NB4 (cell line): ENCODE results near the gene TLE3.

Source experiments
- DNase-seq: peaks from one replicate; pipeline ENCODE4 v3.0.0; 2010; ENCODE audit warnings: low read depth
- H3K4me3 ChIP-seq: one replicate; pipeline ENCODE4 v1.5.1; 2011; ENCODE audit warnings: mild to moderate bottlenecking, low read depth, low read length, moderate library complexity
- MYC ChIP-seq: IDR thresholded peaks from 2 replicates; pipeline ENCODE4 v1.6.1; 2011; ENCODE audit warnings: low read depth, low read length
- POLR2A ChIP-seq: IDR thresholded peaks from 2 replicates; pipeline ENCODE4 v1.6.1; 2011; ENCODE audit warnings: mild to moderate bottlenecking; ENCODE audit not compliant: insufficient read length; ENCODE audit errors: extremely low read depth
- TF ChIP-seq, protein P1 (sequence below): IDR thresholded peaks from one replicate; pipeline ENCODE4 v1.5.1; 2012; ENCODE audit warnings: low read depth, low read length
- TF ChIP-seq, protein P2 (sequence below): IDR thresholded peaks from 2 replicates; pipeline ENCODE4 v1.6.1; 2011; ENCODE audit warnings: low read depth, low read length

Gene TLE3

DNA sequence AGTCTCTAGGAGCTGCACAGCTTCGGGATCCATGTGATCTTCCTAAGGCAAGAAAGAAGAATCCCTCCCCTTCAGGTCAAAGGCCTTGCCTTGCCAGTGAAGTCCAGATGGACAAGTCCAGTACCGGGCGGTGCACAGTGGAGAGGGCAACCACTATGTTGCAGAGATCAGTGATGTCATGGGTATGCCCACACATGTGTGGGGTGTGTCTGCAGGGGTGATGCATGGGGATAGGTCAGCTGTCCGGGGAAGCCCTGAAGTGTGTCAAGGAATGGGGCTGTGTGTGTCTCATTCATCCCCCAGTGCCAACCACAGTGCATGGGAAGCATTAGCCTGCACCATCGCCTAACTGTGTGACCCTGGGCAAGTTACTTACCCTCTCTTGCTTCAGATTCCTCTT, 66.5 kb downstream of the TLE3 start:
- TF ChIP-seq POLR2A (no peak), MYC (no peak)
- TF ChIP-seq, protein P1, sequence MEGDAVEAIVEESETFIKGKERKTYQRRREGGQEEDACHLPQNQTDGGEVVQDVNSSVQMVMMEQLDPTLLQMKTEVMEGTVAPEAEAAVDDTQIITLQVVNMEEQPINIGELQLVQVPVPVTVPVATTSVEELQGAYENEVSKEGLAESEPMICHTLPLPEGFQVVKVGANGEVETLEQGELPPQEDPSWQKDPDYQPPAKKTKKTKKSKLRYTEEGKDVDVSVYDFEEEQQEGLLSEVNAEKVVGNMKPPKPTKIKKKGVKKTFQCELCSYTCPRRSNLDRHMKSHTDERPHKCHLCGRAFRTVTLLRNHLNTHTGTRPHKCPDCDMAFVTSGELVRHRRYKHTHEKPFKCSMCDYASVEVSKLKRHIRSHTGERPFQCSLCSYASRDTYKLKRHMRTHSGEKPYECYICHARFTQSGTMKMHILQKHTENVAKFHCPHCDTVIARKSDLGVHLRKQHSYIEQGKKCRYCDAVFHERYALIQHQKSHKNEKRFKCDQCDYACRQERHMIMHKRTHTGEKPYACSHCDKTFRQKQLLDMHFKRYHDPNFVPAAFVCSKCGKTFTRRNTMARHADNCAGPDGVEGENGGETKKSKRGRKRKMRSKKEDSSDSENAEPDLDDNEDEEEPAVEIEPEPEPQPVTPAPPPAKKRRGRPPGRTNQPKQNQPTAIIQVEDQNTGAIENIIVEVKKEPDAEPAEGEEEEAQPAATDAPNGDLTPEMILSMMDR = no peak
- TF ChIP-seq, protein P2, sequence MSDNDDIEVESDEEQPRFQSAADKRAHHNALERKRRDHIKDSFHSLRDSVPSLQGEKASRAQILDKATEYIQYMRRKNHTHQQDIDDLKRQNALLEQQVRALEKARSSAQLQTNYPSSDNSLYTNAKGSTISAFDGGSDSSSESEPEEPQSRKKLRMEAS = no peak
- H3K4me3 ChIP-seq = no peak overlapping the region
- no peak for DNase-seq

DNA sequence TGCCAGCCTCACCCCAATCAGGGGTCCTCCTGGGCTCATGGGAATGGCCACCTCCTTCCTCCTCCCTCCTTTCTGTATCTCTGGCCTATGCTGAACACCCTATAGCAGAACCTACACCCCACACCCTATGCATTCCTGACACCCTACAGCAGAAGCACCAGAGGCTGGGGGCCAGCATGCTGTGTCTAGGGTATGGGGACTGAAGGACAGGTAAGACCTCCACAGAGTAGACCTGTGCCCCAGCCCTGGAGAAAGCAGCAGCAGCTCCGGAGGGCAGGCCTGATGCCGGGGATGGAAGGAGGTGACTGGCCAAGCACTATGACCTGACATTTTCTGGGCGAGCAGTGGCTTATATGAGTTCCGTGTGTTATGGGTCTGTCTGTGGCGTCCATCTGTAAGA, 66.9 kb downstream of the TLE3 start:
- no peak overlapping the region for H3K4me3 ChIP-seq
- TF ChIP-seq, protein P2 = no peak
- TF ChIP-seq MYC = no peak
- TF ChIP-seq POLR2A = no peak
- TF ChIP-seq, protein P1 = no peak
- DNase-seq = no peak

DNA sequence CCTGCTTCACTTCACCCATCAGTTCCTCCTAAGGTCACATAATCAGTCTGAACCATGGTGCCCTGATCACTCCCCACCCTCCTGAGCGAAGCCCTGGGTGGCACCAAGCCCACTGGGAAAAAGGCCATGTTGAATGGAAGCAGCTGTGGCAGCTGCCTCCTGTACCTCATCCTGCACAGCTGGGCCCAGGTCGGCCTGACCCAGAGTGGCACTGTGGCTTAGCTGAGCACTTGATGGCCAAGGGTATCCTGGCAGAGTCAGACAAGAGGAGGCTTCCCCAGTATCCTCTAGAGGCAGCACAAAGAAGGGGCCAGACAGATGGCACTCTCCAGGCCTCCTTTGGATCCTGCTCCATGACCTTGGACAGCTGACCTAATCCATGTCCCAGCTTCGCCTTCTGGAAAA, 68.4 kb downstream of the TLE3 start:
- no peak for TF ChIP-seq POLR2A
- TF ChIP-seq, protein P2 = no peak
- TF ChIP-seq, protein P1 = no peak
- TF ChIP-seq MYC = no peak
- no peak overlapping the region for H3K4me3 ChIP-seq
- DNase-seq = no peak

DNA sequence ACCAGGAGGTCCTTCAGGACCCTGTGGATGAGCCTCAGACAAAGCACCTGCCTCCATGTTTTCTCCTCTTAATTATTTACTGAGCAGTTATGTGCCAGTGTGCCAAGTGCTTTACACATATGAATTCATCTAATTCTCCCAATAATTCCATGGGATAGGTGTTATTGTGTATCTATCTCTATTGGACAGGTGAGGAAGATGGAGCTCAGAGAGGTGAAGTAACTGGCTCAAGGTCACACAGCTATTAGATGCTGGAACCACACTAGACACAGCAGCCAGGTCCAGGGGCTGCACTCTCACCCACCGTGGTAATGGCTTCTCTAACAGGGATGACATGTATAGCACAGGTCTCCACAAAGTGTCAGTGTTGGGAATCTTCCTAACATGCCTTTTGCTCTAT, 70.2 kb downstream of the TLE3 start:
- no peak overlapping the region for H3K4me3 ChIP-seq
- TF ChIP-seq, protein P2 = no peak
- TF ChIP-seq MYC = no peak
- TF ChIP-seq, protein P1 = no peak
- TF ChIP-seq POLR2A = no peak
- DNase-seq = no peak

DNA sequence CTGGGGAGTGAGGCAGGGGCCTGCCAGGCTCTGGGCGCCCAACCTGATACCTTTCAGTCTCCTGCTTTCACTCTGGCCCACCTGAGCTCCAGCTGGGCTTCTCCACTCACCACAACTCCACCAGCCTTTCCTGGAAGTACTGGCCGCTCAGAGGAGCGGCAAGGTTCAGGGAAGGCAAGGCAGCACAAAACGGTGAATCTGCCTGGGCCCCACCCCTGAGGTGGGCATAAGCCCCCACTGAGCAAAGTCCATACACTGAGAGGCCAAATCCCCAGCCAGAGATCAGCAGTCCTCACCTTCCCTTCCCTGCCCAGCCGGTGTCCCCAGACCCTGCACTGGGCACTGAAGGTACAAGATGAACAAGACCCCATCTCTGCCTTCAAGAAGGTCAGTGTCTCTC, 70.7 kb downstream of the TLE3 start:
- H3K4me3 ChIP-seq = no peak overlapping the region
- TF ChIP-seq, protein P2 = no peak
- TF ChIP-seq MYC (no peak), POLR2A (no peak)
- TF ChIP-seq, protein P1 = no peak
- DNase-seq = no peak
